ENCODE measurements around the gene DOCK1.
A peak's percentile ranks its signal among the peaks of the same experiment; 100 is the strongest.
"Not testable (repeated sequence)": the region's sequence is repeated elsewhere in the genome, so short reads cannot be mapped to it uniquely, and the experiment has no call there.

The DOCK1 gene

DNA sequence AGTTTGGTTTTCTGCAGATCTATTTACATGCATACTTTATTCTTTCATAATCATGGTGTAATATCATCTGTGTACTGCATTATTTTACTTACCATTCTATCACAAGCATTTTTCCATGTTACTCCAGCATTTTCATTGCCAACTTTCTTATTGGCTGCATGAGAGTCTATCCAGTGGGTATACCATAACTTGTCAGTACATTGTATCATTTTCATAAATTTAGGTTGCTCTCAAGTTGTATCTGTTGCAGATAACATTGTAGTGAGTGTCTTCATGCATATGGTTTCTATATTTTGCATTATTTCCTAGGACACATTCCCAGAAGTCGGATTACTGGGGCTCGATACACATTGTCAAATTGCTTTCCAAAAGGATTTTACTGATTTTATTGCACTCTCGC lies 378.3 kb downstream of the DOCK1 start:
- DNase-seq, result no peak

GRCh38 chr10:127290850-127291249 lies 385.6 kb downstream of the DOCK1 start:
- no peak for DNase-seq

- no peak for DNase-seq
These were observed 386.1 kb downstream of the DOCK1 start for GRCh38 chr10:127291329-127291728.

- no peak for DNase-seq
These were observed 387.7 kb downstream of the DOCK1 start for GRCh38 chr10:127292888-127293287.

- DNase-seq, result no peak
These were observed 388.4 kb downstream of the DOCK1 start for GRCh38 chr10:127293640-127294039.

GRCh38 chr10:127296696-127297095 lies 391.5 kb downstream of the DOCK1 start:
- no peak for DNase-seq

- DNase-seq, result peak; percentile 14
These were observed 393.2 kb downstream of the DOCK1 start for GRCh38 chr10:127298381-127298780.

DNA sequence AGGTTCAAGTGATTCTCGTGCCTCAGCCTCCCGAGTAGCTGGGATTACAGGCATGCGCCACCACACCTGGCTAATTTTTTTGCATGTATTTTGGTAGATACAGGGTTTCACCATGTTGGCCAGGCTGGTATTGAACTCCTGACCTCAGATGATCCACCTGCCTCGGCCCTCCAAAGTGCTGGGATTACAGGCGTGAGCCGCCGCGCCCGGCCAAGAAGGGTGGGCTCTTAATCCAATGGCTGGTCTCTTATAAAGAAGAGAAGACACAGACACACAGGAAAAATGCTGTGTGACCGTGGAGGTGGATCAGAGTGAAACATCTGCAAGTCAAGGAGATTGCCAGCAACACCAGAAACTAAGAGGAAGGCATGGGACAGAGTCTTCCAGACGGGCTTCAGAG lies 394.0 kb downstream of the DOCK1 start:
- DNase-seq, result not testable (repeated sequence)

GRCh38 chr10:127299956-127300689 lies 394.9 kb downstream of the DOCK1 start:
- DNase-seq, result no peak

GRCh38 chr10:127300868-127301321 lies 395.7 kb downstream of the DOCK1 start:
- no peak for DNase-seq

DNA sequence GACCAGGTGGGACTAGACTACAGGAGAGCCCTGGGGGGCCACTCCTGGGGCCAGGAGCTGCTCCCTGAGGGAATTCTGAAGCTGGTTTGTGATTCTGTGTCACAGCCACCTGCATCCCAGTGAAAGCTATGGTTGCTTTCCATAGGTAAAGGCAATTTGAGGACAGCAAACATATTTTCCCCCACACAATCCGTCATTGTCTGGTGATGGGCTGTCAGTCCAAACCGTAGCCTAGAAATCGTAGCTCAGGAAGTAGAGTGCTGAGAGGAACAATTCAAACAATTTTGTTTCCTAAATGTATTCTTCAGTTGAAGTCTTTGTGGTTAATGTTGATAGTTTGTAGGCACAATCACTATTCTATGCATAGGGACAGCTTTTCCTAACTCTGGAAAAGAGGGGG lies 397.1 kb downstream of the DOCK1 start:
- no peak for DNase-seq

DNA sequence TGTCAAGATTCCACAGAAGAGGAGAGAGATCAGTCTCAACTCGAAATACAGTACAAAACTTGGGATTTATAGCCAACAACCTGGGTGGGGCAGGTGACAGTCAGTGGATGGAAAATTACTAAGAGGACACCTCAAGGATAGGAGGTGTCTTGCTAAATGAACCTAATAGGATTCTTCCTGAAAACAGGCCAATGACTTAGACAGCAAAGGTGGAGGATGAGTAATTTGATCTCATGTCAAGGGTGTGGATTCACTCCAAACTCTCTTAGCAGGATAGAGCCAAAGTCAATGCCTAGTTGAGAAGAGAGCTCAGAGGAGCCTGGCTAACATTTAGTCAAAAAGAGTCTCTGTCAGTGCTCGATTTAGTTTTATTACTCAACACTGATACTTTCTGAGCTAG lies 397.9 kb downstream of the DOCK1 start:
- no peak for DNase-seq

- no peak for DNase-seq
These were observed 398.5 kb downstream of the DOCK1 start for GRCh38 chr10:127303746-127304145.

DNA sequence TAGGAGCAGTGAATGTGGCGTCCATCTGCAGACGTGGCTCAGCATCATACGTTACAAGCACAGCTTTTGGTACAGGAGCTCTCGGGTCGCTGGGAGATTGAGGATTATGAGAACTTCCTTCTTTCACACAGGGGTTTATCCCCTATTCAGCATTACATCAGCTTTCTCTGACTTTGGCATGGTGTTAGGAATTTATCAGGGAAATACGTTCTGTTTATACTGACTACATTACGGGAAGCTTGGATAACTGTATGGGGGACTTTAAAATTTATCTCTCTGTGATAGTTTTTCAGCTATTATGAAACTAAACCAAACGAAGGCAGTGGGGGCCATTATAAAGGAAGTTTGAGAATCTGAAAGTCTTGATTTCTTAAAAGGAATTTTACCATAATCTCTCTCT lies 401.3 kb downstream of the DOCK1 start:
- no peak for DNase-seq

DNA sequence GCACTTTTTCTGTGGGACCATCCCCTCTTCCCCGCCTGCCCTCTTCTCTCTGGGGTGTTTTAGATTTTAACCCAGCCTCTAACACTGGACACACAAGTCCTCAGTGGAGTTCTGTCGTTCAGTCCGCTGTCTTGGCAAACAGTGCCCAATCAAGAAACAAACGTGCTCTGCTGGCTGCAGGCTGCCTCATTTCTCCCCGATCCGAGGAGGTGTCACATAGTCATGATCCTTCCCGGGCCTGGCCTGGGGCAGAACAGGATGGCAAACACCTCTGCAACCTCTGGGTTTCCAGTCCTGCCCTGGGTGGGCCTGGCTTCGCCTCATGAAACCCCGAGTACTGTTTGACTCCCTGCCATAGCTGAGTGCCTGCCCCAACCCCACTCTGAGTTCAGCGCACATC lies 402.1 kb downstream of the DOCK1 start:
- no peak for DNase-seq

- no peak for DNase-seq
These were observed 402.8 kb downstream of the DOCK1 start for GRCh38 chr10:127308031-127308430.

GRCh38 chr10:127309619-127310018 lies 404.4 kb downstream of the DOCK1 start:
- DNase-seq, result peak; percentile 45

DNA sequence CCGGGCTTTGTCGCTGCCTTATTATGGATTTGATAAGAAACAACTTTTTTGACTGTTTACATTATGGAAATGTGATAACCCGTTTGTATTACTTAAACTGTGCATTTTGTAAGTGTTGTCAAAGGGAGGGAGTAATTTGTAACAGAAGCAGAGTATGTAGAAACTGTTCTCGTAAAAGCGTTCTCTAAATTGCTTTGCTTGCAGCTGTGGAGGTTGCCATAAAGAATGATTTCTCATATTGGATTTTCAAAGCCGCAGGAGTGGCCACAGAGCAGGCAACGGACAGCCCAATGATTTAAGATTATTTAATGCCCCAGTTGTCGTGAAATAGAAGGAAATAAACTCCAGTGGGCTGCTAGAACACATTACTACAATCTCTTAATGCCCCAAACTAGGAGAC lies 405.2 kb downstream of the DOCK1 start:
- DNase-seq, result no peak

- DNase-seq, result no peak
These were observed 405.7 kb downstream of the DOCK1 start for GRCh38 chr10:127310923-127311322.

- DNase-seq, result no peak
These were observed 408.9 kb downstream of the DOCK1 start for GRCh38 chr10:127313996-127314700.

GRCh38 chr10:127314797-127315196 lies 409.6 kb downstream of the DOCK1 start:
- DNase-seq, result no peak

DNA sequence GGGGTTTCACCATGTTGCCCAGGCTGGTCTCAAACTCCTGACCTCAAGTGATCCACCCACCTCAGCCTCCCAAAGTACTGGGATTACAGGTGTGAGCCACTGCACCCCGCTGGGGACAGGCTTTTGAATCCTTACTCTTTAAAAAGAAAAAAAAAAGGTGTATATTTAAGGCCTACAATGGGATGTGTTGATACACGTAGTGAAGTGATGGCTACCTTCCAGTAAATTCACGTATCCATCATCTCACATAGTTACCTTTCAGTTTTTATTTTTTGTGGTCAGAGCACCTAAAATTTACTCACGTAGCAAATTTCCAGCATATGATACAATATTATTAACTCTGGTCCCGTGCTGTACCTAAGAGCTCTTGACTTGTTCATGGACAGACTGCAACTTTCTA lies 410.7 kb downstream of the DOCK1 start:
- no peak for DNase-seq

DNA sequence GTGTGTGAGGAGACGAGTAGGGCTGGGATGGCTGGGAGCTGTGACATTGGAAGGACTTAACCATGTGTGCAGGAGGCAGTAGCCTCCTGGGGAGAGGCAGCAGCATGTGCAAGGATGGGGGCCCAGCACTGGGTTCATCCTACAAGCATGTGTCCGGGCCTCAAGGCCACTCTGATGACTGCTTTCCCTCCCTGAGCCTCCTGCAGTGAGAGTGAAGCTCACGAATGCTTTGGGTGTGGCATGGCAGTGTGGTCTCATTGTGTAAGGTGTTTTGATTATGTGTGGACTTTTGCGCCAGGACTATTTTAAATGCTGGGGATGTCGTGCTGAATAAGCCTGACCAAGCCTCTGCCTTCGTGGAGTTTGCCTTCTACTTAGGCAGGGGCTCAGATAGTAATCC lies 413.2 kb downstream of the DOCK1 start:
- DNase-seq, result no peak

DNA sequence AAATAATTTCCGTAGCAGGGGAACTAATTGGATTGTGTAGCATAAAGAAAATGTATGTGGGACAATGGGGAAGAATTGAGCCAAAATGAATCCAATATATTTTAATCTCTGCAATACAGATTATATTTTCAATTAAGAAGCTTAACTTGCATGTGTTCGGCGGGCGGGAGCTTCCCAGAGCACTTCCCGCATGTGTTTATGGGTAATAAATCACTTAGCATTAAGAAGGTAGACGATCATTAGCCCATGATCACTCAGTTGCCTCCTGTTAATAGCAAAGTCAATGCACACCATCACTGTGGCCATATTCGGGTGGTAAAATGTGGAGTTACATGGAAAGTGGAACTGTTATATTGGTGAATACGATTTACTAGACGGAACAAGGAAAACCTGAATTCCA lies 414.0 kb downstream of the DOCK1 start:
- DNase-seq, result no peak
